Hypothalamus (tissue), 51 donors: Measurements from ENCODE around the gene FSTL1.
A peak's percentile ranks its signal among the peaks of the same experiment; 100 is the strongest.
"Not testable (repeated sequence)": the region's sequence is repeated elsewhere in the genome, so short reads cannot be mapped to it uniquely, and the experiment has no call there.

Source experiments
- DNase-seq, 51 donors: peaks; one replicate each; lab custom pipeline; 2025; lab: John Stamatoyannopoulos, UW

Gene FSTL1

DNA sequence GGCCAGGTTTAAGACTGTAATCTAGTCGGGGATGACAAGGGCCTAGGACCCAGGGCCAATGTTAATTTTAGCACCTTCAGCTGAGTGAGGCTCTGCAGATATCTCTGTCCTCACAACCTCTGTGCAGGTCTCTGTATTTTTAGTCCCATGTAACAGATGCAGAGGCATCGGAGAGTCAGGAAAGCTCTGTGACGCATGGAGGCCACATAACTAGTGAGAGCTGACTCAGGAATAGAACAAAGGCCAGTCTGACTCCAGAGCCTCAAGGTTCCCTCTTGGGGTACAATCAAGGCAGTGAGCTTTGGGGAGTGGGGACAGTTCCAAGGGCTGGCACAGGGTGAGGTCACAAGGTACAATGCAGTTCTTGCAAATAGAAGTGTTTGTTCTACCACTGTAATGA lies 31.0 kb downstream of the FSTL1 start:
- DNase-seq: peak in 4 of 51 donors; percentile 9 to 21 (median 13)

DNA sequence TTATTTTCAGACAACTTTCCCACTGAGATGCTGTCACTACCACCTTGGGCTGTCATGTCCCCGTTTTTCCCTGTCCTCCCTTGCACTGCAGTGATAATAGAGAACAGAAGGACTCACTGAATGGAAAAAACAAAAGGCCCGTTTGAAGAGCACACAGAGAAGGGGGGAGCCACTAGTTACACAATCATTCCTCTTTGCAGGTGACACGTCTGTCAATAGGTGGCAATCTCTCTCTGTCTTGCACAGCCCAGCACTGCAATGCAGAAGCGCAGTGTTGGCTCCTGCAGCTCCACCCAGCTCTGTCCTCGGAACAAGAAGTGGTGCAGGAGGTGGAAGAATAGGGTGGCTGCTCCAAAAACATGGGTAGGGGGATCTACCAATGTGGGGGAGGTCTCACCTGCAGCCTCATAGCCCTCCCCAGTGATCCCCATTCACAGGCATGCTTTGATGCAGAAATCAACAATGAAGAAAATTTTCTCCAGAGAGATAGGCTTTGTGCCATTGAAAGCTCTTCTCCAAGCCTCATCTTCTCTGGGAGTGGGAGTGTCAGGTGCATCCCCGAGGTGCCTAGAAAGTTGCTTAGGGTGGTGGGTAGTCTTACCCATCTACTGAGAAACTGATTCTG lies 31.8 kb downstream of the FSTL1 start:
- DNase-seq: peak in 28 of 51 donors; percentile 4 to 70 (median 30)

DNA sequence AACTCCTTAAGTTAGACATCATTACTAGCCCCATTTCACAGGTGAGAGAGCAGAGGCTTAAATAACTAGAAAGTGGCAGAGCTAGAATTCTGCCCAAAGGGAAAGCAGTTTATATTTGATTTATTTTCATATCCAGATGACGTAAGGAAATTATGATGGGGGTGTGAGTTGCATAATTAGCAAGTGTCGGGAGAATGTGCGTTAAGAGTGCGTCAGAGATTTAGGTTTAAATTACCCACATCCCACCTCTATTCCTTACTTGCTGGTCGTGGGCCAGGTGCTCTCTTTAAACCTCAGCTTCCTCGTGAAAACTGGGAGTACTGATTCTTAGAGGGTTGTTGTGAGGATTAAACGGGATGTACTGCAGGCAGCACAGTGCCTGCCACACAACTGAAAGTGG lies 32.3 kb downstream of the FSTL1 start:
- DNase-seq: no peak

DNA sequence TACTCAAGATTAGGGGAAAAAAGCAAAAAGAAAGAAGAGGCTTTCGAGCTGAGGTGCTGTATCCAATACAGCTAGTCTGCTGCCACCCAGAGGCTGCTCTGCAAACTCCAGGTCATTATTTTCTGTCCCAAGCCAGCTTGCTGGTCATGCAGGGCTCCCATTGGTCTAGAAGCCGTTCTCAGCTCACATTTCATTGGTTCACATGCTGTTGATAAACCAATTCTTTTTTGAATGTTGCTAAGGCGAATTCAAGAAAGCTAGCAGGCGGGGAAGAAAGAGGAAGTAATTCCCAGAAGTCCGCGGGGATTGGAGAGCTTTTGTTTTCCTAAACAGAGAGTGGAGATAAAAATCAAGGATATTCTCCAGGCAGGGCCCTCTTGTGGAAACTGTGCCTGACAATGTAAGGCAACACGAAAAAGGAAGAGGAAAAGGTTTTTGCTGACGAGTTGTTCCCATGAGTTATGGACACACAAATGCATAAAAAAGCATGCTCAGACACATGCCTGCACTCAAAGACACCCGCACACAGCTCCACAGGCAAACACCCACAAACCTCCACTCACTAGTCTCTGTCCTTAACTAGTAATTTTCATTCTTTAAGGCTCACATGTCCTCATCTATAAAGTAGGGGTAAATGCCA lies 33.4 kb downstream of the FSTL1 start:
- DNase-seq: peak in 50 of 51 donors; percentile 17 to 97 (median 85)

GRCh38 chr3:120416868-120417267 lies 33.9 kb downstream of the FSTL1 start:
- DNase-seq: peak in 11 of 51 donors; percentile 9 to 65 (median 50)

- DNase-seq: no peak
Observed at GRCh38 chr3:120415756-120416155, 35.0 kb downstream of the FSTL1 start.

DNA sequence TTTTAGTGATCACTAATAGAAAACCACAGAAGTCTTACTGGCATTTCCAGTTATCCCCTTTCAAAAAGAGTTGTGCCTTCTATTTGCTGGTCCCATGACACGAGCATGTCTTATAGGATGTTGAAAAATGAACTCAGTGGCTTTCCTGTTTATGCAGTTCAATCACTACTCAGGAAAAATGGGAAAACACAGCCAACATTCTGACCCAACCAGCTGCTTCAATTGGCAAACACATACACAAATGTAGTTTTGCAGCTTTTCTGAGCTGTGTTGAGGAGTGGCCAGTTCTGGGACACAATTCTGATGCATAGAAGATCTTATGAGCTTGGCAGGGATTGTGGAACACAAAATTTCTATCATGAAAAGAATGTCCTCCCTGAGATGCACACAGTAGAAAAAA lies 40.3 kb downstream of the FSTL1 start:
- no peak for DNase-seq

- DNase-seq: no peak
Observed at GRCh38 chr3:120410116-120410515, 40.7 kb downstream of the FSTL1 start.

DNA sequence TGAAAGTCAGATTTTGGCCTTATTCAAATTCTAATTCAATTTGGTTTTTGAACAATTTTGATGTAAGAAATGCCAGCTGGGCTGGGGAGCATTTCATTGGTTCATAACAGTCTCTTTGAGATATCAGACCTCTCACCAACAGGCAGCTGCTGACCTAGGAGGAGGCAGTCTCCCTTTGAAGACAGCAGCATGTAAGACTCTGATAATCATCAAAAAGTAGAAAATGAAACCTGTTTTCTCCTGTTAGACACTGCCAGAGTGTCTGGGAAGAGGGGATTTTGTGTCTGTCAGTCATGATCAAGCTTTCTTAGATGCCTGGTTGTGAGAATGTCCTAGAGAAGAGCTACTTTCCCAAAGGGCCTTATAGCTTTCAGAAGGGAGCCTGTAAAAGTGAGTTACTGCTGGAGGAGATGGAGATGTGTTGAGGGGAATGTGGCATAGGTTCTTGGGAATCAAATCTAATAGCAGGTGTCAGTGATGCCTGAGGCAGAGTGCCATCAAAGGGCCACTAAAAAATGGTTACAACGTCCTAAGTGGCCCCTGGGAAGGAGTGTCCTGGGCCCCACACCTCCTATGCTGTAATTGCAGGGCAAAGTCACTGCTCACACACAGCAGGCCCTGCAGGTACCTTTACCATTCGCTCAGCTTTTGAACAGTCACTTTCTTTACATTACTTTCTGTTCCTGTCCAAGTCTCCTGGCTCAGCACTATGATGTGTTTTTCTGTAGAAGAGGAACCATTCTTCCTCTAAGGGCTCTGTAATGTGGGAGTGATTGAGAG lies 43.1 kb downstream of the FSTL1 start:
- no peak for DNase-seq

DNA sequence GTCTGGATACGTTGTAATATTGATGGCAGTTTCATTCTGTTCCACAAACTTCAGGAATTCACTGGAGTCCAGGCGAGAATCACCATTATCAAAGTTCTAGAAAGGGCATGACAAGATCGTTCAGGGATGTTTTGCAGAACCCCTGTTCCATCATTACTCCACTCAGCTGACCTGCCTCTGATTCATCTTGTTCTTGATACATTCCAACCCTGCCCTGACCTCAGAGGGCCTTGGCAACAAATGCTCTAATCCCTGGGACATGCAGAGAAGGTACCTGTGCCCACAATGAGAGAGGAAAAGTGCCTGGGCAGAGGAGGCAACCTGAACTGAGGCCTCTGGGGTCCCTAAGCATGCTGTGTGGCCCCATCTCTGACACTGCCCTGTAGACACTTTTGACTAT lies 45.9 kb downstream of the FSTL1 start:
- no peak for DNase-seq

DNA sequence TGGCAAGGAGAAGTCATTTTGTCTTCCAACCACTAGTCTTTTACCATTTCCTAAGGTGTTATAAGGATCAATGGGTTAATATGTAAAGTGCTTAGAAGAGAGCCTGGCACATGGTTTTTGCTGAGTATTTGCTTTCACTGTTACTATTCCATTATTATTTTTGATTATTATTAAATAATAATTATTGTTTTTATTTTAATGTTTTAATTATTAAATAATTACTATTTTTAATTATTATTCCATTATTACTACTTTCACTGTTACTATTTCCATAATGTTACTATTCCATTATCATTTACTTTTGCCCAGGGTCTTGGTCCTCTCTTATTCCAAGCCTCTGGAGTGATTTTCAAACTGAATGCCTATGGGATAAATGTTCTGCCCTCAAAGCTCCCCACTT lies 48.5 kb downstream of the FSTL1 start:
- DNase-seq: no peak

DNA sequence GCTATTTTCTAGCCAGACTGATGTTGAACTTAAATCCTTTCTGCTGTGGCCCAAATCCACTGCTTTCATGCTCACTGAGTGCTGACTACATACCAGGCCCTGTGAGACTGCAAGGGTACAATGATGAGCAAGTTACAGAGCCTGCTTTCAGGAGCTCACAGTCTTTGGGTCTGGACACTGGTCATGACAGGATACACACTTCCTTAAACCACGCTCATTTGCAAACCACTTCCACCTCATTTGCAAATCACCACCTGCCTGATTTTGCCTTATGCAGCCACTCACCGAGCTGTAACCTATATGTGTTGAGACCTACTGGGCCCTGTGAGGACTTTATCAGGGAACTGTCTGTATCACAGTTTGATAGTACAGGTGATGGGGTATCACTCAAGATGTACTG lies 51.4 kb downstream of the FSTL1 start:
- no peak for DNase-seq

GRCh38 chr3:120396469-120396868 lies 54.3 kb downstream of the FSTL1 start:
- DNase-seq: no peak

DNA sequence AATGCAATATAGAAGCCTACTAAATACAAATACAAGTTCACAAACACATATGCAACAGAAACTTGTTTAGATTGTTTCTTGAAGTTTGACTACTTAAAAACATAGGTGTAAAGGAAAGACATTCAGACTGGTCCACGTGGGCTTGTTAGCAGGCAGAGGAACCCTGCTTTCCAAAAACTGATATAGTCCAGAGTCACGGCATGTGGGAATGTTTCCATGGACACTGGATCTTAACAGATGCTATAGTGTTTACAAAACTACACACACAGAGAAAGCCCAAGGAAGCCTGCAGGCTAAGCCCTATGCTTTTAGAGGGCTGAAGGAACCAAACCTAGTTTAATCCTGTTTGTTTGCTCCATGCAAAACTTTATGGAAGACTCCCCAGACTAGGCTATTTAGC lies 56.4 kb downstream of the FSTL1 start:
- DNase-seq: no peak

DNA sequence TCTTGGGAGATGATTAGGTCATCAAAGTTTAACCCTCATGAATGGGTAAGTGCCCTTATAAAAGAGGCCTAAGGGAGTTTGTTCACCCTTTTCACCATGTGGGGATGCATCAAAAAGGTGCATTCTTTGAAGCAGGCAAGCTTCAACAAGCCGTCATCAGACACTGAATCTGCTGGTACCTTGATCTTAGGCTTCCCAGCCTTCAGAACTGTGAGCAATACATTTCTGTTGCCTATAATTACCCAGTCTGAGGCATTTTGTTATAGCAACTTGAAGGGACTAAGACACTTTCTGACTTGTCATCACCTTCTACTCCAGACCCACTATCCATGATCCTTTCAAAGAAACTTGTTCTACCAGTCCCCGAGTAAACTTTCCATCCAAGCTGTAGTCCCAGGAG lies 57.0 kb downstream of the FSTL1 start:
- DNase-seq: no peak

DNA sequence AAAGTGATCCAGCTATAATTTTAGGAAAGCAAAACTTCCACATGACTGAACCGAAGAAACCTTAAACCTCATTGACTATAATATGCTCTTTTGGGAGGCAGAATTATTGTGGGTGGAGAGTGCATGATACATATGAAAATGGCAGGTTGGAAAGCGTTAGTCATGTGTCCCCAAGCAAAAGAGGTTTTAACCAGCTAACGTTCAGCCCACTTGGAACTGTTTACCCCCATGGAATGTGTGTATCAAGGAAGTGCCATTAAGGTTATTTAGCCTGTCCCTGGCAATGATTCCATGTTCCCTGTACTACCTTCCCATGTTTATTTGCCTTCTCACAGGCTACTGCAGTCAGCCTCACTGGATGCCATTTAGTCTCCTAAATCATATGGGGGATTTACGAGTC lies 57.5 kb downstream of the FSTL1 start:
- no peak for DNase-seq

- DNase-seq: no peak
Observed at GRCh38 chr3:120382941-120383447, 67.8 kb downstream of the FSTL1 start.

DNA sequence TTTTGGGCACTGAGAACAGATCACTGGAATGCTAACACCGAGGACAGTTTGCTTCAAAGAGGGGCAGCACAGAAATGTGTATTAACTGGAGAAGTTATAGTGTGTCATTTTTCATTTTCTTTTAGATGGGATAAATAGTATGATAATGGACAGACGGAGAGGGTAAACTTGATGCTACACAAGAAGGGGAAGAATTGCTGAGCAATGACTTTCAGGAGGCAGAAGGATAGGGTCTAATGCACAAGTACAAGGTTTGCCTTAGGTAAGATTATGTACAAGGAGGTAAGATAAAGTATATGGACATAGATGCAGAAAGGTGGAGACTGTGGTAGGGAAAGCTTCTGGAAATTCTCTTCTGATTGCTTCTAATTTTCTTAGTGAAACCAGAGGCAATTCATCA lies 69.3 kb downstream of the FSTL1 start:
- no peak for DNase-seq

DNA sequence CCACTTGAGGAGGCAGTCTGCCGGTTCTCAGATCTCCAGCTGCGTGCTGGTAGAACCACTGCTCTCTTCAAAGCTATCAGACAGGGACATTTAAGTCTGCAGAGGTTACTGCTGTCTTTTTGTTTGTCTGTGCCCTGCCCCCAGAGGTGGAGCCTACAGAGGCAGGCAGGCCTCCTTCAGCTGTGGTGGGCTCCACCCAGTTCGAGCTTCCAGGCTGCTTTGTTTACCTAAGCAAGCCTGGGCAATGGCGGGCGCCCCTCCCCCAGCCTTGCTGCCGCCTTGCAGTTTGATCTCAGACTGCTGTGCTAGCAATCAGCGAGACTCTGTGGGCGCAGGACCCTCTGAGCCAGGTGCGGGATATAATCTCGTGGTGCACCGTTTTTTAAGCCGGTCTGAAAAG lies 72.8 kb downstream of the FSTL1 start:
- not testable (repeated sequence) for DNase-seq

DNA sequence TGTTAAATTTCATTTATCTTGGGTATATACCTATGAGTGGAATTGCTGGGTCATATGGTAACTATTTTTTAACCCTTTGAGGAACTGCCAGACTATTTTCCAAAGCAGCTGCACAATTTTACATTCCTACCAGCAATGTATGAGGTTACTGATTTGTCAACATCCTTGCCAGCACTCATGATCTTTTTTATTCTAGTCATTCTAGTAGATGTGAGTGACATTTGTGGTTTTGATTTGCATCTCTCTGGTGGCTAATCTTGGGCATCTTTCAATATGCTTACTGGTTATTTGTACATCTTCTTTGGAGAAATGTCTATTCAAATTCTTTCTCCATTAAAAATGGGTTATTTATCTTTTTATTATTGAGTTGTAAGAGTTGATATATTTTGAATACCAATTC lies 80.3 kb downstream of the FSTL1 start:
- DNase-seq: no peak

DNA sequence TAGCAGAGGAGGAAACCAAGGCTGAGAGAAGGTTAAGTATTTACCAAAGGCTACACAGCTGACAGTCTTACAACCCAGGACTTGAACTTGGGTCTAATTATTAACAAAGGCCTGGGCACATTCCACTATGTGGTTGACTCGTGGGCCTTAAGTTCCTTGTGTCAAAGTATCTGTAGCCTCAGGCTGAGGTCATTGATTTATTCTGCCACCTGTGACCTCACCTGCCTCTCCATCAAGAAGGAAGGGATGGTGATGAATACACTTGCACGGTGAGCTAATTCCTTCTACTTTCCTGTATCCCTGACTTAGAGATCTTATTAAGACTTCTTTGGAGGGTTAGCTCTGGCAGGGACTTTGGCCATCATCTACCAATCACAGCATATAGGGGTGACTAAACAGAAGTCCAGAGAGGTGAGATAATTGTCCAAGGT lies 81.7 kb downstream of the FSTL1 start:
- no peak for DNase-seq

- DNase-seq: no peak
Observed at GRCh38 chr3:120368172-120368571, 82.6 kb downstream of the FSTL1 start.
